Esophagus squamous epithelium (tissue), 4 donors: Measurements from ENCODE around the gene GLI2.

ENCODE experiments used
- CTCF ChIP-seq, 6 experiments: fragments of 450-650 bp in 4 of 6; fragments of 200-600 bp in 2 of 6; sonication (generic) in 2 of 6; IDR thresholded peaks; one replicate each; pipeline ENCODE4 v1.5.1; 2016 to 2019; ENCODE audit warnings: antibody characterized with exemption in 6 of 6, mild to moderate bottlenecking in 4 of 6, moderate library complexity in 4 of 6
- POLR2A ChIP-seq, 4 donors: fragments of 450-650 bp; IDR thresholded peaks; one replicate each; pipeline ENCODE4 v1.6.1; 2017; ENCODE audit warnings: antibody characterized with exemption in 4 of 4, mild to moderate bottlenecking in 4 of 4, moderate library complexity in 3 of 4

GRCh38 chr2:120758181-120759144 is 22.8 kb downstream of the GLI2 start:
- TF ChIP-seq CTCF (IDR thresholded peaks at IDR 0.05) (no peak), POLR2A (IDR thresholded peaks at IDR 0.05) (no peak)
